WTC11 (cell line): ENCODE measurements around the gene FKBP14. TPM values are rescaled to one million over a fixed set of nuclear protein-coding genes. Genes with fewer than 3 reads are reported as not detected.

Experiments
- ARID4B ChIP-seq: sonication (generic); formaldehyde crosslinking; IDR thresholded peaks from 2 replicates; pipeline ENCODE4 v1.8.0; 2023; ENCODE audit warnings: missing genetic modification reagents, mild to moderate bottlenecking, borderline replicate concordance
- CBFB ChIP-seq: sonication (generic); formaldehyde crosslinking; IDR thresholded peaks from 2 replicates; pipeline ENCODE4 v1.8.1; 2022; ENCODE audit warnings: mild to moderate bottlenecking, low read depth, missing genetic modification reagents
- CREM ChIP-seq: sonication (generic); formaldehyde crosslinking; IDR thresholded peaks from 2 replicates; pipeline ENCODE4 v1.8.1; 2022; ENCODE audit warnings: mild to moderate bottlenecking, missing genetic modification reagents, moderate library complexity
- CTCF ChIP-seq: fragments of 200-600 bp; IDR thresholded peaks from 2 replicates; pipeline ENCODE4 v1.8.0; 2022; ENCODE audit warnings: antibody characterized with exemption
- E2F5 ChIP-seq: sonication (generic); formaldehyde crosslinking; IDR thresholded peaks from 2 replicates; pipeline ENCODE4 v1.8.1; 2022; ENCODE audit warnings: mild to moderate bottlenecking, moderate library complexity, missing genetic modification reagents
- ESRRA ChIP-seq: sonication (generic); formaldehyde crosslinking; IDR thresholded peaks from 2 replicates; pipeline ENCODE4 v1.8.1; 2022; ENCODE audit warnings: mild to moderate bottlenecking, missing genetic modification reagents, borderline replicate concordance
- FOXK1 ChIP-seq: sonication (generic); formaldehyde crosslinking; IDR thresholded peaks from 2 replicates; pipeline ENCODE4 v1.8.0; 2022; ENCODE audit warnings: mild to moderate bottlenecking, moderate library complexity, missing genetic modification reagents
- FOXP1 ChIP-seq: sonication (generic); formaldehyde crosslinking; IDR thresholded peaks from 2 replicates; pipeline ENCODE4 v1.8.0; 2022; ENCODE audit warnings: missing genetic modification reagents, mild to moderate bottlenecking, moderate library complexity, borderline replicate concordance
- IRF2 ChIP-seq: sonication (generic); formaldehyde crosslinking; IDR thresholded peaks from 2 replicates; pipeline ENCODE4 v1.8.0; 2022; ENCODE audit warnings: low read depth, missing genetic modification reagents, borderline replicate concordance
- NFATC4 ChIP-seq: fragments of 250-450 bp; sonication (Bioruptor Pico); IDR thresholded peaks from 2 replicates; pipeline ENCODE4 v1.9.0; 2021; ENCODE audit warnings: mild to moderate bottlenecking
- NR2C2 ChIP-seq: sonication (generic); formaldehyde crosslinking; IDR thresholded peaks from 2 replicates; pipeline ENCODE4 v1.8.0; 2022; ENCODE audit warnings: mild to moderate bottlenecking, missing genetic modification reagents
- OVOL2 ChIP-seq: fragments of 250-450 bp; sonication (Bioruptor Pico); IDR thresholded peaks from 2 replicates; pipeline ENCODE4 v1.9.0; 2021; ENCODE audit warnings: mild to moderate bottlenecking, borderline replicate concordance
- SMAD4 ChIP-seq: sonication (generic); formaldehyde crosslinking; IDR thresholded peaks from 2 replicates; pipeline ENCODE4 v1.8.0; 2022; ENCODE audit warnings: mild to moderate bottlenecking, missing genetic modification reagents
- SOX15 ChIP-seq: fragments of 250-450 bp; sonication (Bioruptor Pico); IDR thresholded peaks from 2 replicates; pipeline ENCODE4 v1.9.0; 2021; ENCODE audit warnings: mild to moderate bottlenecking
- SP1 ChIP-seq: sonication (generic); formaldehyde crosslinking; conservative IDR thresholded peaks from 2 replicates; pipeline ENCODE4 v1.8.1; 2022; ENCODE audit warnings: missing genetic modification reagents
- TEAD1 ChIP-seq: sonication (generic); formaldehyde crosslinking; IDR thresholded peaks from 2 replicates; pipeline ENCODE4 v1.8.0; 2022; ENCODE audit warnings: mild to moderate bottlenecking, missing genetic modification reagents
- TEAD4 ChIP-seq: sonication (generic); formaldehyde crosslinking; IDR thresholded peaks from 2 replicates; pipeline ENCODE4 v1.8.0; 2022; ENCODE audit warnings: mild to moderate bottlenecking, missing genetic modification reagents
- ZBTB43 ChIP-seq: sonication (generic); formaldehyde crosslinking; IDR thresholded peaks from 2 replicates; pipeline ENCODE4 v1.8.1; 2023; ENCODE audit warnings: mild to moderate bottlenecking, missing genetic modification reagents
- ZNF138 ChIP-seq: sonication (generic); formaldehyde crosslinking; conservative IDR thresholded peaks from 2 replicates; pipeline ENCODE4 v1.8.1; 2022; ENCODE audit warnings: mild to moderate bottlenecking, moderate library complexity, missing genetic modification reagents
- ZNF317 ChIP-seq: sonication (generic); formaldehyde crosslinking; IDR thresholded peaks from 2 replicates; pipeline ENCODE4 v1.8.1; 2023; ENCODE audit warnings: low read depth, mild to moderate bottlenecking, moderate library complexity, missing genetic modification reagents, borderline replicate concordance
- ZNF671 ChIP-seq: fragments of 250-450 bp; sonication (Bioruptor Pico); IDR thresholded peaks from 2 replicates; pipeline ENCODE4 v1.8.0; 2021; ENCODE audit warnings: mild to moderate bottlenecking
- total RNA-seq: library from RNA; stranded (reverse); gene quantifications from 3 replicates; pipeline ENCODE4 v1.2.3, GENCODE V29; 2021
- TF ChIP-seq, protein P1 (sequence below): sonication (generic); formaldehyde crosslinking; IDR thresholded peaks from 2 replicates; pipeline ENCODE4 v1.8.1; 2022; ENCODE audit warnings: mild to moderate bottlenecking, missing genetic modification reagents, moderate library complexity, borderline replicate concordance
- TF ChIP-seq, protein P2 (sequence below): sonication (generic); formaldehyde crosslinking; IDR thresholded peaks from 2 replicates; pipeline ENCODE4 v1.8.1; 2023; ENCODE audit warnings: mild to moderate bottlenecking, missing genetic modification reagents, moderate library complexity
- TF ChIP-seq, protein P3 (sequence below): fragments of 250-450 bp; sonication (Bioruptor Pico); IDR thresholded peaks from 2 replicates; pipeline ENCODE4 v1.9.0; 2021; ENCODE audit warnings: moderate library complexity, mild to moderate bottlenecking, inconsistent platforms, borderline replicate concordance
- TF ChIP-seq, protein P4 (sequence below): sonication (generic); formaldehyde crosslinking; IDR thresholded peaks from 2 replicates; pipeline ENCODE4 v1.8.1; 2023; ENCODE audit warnings: mild to moderate bottlenecking, moderate library complexity, missing genetic modification reagents

Gene FKBP14
- total RNA-seq, 1 experiment from 2014 or later: 23.0 TPM

DNA sequence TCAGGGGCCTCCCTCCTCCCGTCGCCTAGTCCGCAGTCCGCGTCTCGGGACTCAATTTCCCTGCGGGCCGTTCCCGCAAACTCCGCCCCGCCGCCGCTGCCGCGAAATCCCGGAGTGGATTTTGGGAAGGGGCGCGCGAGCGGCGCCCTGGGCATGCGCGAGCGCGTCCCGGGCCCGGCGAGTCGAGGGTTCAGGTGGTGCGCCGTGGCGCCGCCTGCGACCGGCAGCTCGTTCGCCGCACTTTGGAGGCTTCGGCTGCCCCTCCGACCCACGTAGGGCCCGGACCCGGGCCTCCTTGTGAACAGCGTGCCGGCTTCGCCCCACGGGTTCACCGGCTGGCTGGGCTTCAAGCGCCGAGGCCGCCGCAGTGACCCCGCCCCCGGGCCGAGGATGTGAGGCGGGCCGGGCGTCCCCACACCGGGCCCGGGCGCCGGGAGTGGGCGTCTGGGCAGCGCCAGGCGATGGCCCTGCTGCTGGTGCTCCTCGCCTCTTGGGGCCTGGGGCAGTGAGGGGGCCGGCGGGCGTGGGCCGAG, 1.8 kb upstream of the FKBP14 start, which contains the start of gene PLEKHA8 (continued):
- TF ChIP-seq CREM (CRISPR knock-in tag): peak; percentile 69
- peak; percentile 26; the same call in 1 of the 2 replicates for TF ChIP-seq FOXK1
- no peak for TF ChIP-seq ZBTB43
- peak; percentile 38; the same call in 1 of the 2 replicates for TF ChIP-seq ESRRA (CRISPR knock-in tag)
- TF ChIP-seq, protein P1, sequence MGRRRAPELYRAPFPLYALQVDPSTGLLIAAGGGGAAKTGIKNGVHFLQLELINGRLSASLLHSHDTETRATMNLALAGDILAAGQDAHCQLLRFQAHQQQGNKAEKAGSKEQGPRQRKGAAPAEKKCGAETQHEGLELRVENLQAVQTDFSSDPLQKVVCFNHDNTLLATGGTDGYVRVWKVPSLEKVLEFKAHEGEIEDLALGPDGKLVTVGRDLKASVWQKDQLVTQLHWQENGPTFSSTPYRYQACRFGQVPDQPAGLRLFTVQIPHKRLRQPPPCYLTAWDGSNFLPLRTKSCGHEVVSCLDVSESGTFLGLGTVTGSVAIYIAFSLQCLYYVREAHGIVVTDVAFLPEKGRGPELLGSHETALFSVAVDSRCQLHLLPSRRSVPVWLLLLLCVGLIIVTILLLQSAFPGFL (CRISPR knock-in tag): no peak
- TF ChIP-seq, protein P2, sequence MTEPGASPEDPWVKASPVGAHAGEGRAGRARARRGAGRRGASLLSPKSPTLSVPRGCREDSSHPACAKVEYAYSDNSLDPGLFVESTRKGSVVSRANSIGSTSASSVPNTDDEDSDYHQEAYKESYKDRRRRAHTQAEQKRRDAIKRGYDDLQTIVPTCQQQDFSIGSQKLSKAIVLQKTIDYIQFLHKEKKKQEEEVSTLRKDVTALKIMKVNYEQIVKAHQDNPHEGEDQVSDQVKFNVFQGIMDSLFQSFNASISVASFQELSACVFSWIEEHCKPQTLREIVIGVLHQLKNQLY: no peak
- TF ChIP-seq OVOL2 (CRISPR knock-in tag): no peak
- no peak for TF ChIP-seq SMAD4 (CRISPR knock-in tag)
- TF ChIP-seq, protein P3, sequence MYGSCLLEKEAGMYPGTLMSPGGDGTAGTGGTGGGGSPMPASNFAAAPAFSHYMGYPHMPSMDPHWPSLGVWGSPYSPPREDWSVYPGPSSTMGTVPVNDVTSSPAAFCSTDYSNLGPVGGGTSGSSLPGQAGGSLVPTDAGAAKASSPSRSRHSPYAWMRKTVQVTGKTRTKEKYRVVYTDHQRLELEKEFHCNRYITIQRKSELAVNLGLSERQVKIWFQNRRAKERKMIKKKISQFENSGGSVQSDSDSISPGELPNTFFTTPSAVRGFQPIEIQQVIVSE (CRISPR knock-in tag): no peak
- peak; percentile 76; the same call in 1 of the 2 replicates for TF ChIP-seq ARID4B (CRISPR knock-in tag)
- TF ChIP-seq ZNF317 (CRISPR knock-in tag): no peak; the same call in 1 of the 2 replicates
- no peak for TF ChIP-seq NFATC4
- no peak for TF ChIP-seq IRF2 (CRISPR knock-in tag)
- TF ChIP-seq NR2C2 (CRISPR knock-in tag): no peak
- 0 out of 2 replicates have a peak, but pooled peaks have one; percentile 38 for TF ChIP-seq CBFB (CRISPR knock-in tag)
- TF ChIP-seq E2F5 (CRISPR knock-in tag): peak; percentile 73
- peak; percentile 99 for TF ChIP-seq SP1 (CRISPR knock-in tag)
- TF ChIP-seq ZNF138 (CRISPR knock-in tag): no peak
- TF ChIP-seq TEAD4 (CRISPR knock-in tag): no peak
- TF ChIP-seq CTCF: no peak
- no peak for TF ChIP-seq SOX15 (CRISPR knock-in tag)
- TF ChIP-seq ZNF671 (CRISPR knock-in tag): no peak
- TF ChIP-seq, protein P4, sequence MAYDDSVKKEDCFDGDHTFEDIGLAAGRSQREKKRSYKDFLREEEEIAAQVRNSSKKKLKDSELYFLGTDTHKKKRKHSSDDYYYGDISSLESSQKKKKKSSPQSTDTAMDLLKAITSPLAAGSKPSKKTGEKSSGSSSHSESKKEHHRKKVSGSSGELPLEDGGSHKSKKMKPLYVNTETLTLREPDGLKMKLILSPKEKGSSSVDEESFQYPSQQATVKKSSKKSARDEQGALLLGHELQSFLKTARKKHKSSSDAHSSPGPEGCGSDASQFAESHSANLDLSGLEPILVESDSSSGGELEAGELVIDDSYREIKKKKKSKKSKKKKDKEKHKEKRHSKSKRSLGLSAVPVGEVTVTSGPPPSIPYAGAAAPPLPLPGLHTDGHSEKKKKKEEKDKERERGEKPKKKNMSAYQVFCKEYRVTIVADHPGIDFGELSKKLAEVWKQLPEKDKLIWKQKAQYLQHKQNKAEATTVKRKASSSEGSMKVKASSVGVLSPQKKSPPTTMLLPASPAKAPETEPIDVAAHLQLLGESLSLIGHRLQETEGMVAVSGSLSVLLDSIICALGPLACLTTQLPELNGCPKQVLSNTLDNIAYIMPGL (CRISPR knock-in tag): peak; percentile 39; the same call in 1 of the 2 replicates
- TF ChIP-seq FOXP1: 0 out of 2 replicates have a peak, but pooled peaks have one; percentile 41
- TF ChIP-seq TEAD1 (CRISPR knock-in tag): no peak
